K562 (cell line): ENCODE measurements around the gene ACYP2. TPM values are rescaled to one million over a fixed set of nuclear protein-coding genes. Genes with fewer than 3 reads are reported as not detected.

ENCODE experiments used
- ATAC-seq: fragments of 200-7000 bp; cut with Tn5 transposase; 3 replicates; pipeline ENCODE4 v1.9.1; 2020; ENCODE audit warnings: moderate library complexity
- BruUV-seq: library from RNA; stranded (reverse); fragments of 400-500 nt; replicated peaks from 2 replicates; lab custom pipeline; 2021; lab: Mats Ljungman, UMichigan
- CTCF ChIA-PET: fragments of 300-600 bp; formaldehyde crosslinking; extraction: SDS; loops from one replicate; lab custom pipeline; 2021; ENCODE audit warnings: low intra/inter-chr PET ratio; lab: Yijun Ruan, JAX
- POLR2A ChIA-PET: fragments of 300-600, 350-650 bp; sonication (Branson Sonifier 250); formaldehyde crosslinking; extraction: SDS; loops from one replicate; lab custom pipeline; 2021; ENCODE audit warnings: antibody characterized with exemption, inconsistent platforms; lab: Yijun Ruan, JAX
- DNase-seq, 4 experiments: peaks; one replicate each; pipeline versions ENCODE4 v3.0.0 to v3.0.0-alpha.2; 2011 to 2018; ENCODE audit warnings: low spot score in 3 of 4, mixed read lengths in 3 of 4; ENCODE audit errors: extremely low read depth in 1 of 4
- FAIRE-seq: peaks from 2 replicates; lab custom pipeline; 2011; peaks lifted over from hg19 to GRCh38; lab: Jason Lieb, UNC
- H2AFZ ChIP-seq: 2 replicates; pipeline ENCODE4 v1.6.0; 2011; ENCODE audit warnings: low read depth, low read length, control low read depth, inconsistent platforms
- H3K27ac ChIP-seq: fragments of 200-600 bp; 3 replicates; pipeline ENCODE4 v1.8.0; 2011; ENCODE audit warnings: low read depth, mild to moderate bottlenecking, control low read depth, inconsistent platforms, low read length, moderate library complexity, mixed read lengths; ENCODE audit errors: extremely low read depth
- H3K27me3 ChIP-seq, 2 experiments: fragments of 300-600 bp in 1 of 2; 2 replicates in 1 of 2; 3 replicates in 1 of 2; pipeline versions ENCODE4 v1.6.0 to v1.8.0; 2011; ENCODE audit warnings: inconsistent platforms in 2 of 2, low read length in 2 of 2, mild to moderate bottlenecking in 1 of 2, mixed read lengths in 1 of 2, moderate library complexity in 1 of 2; ENCODE audit not compliant: control insufficient read depth in 2 of 2, insufficient read depth in 2 of 2
- H3K36me3 ChIP-seq: fragments of 300-600 bp; 3 replicates; pipeline ENCODE4 v1.8.0; 2011; ENCODE audit warnings: mild to moderate bottlenecking, low read length, inconsistent platforms; ENCODE audit not compliant: control insufficient read depth, insufficient read depth
- H3K4me1 ChIP-seq, 2 experiments: fragments of 200-600 bp in 1 of 2; replicated peaks in 1 of 2; 2 replicates in 1 of 2; 3 replicates in 1 of 2; pipeline versions ENCODE4 v1.5.1 to v1.8.0; 2011; ENCODE audit warnings: inconsistent platforms in 2 of 2, low read length in 2 of 2, mild to moderate bottlenecking in 1 of 2, mixed read lengths in 1 of 2, moderate library complexity in 1 of 2; ENCODE audit not compliant: control insufficient read depth in 2 of 2, insufficient read depth in 2 of 2
- H3K4me2 ChIP-seq: 2 replicates; pipeline ENCODE4 v1.6.1; 2011; ENCODE audit warnings: low read length, control low read depth, inconsistent platforms, mixed read lengths; ENCODE audit not compliant: insufficient read depth
- H3K4me3 ChIP-seq: fragments of 200-600 bp; sonication (generic), shearing (Covaris generic); 2 replicates; pipeline ENCODE4 v1.5.1; 2016; ENCODE audit warnings: control low read depth, inconsistent platforms
- H3K79me2 ChIP-seq: fragments of 200-600 bp; 3 replicates; pipeline ENCODE4 v1.8.0; 2011; ENCODE audit warnings: low read length, inconsistent platforms; ENCODE audit not compliant: control insufficient read depth, insufficient read depth
- H3K9ac ChIP-seq, 2 experiments: 2 replicates each; pipeline versions ENCODE4 v1.6.0 to v1.6.1; 2011; ENCODE audit warnings: low read depth in 2 of 2, low read length in 2 of 2, control low read depth in 1 of 2, inconsistent platforms in 1 of 2, mild to moderate bottlenecking in 1 of 2, mixed read lengths in 1 of 2; ENCODE audit not compliant: insufficient read depth in 1 of 2
- H3K9me1 ChIP-seq: one replicate; pipeline ENCODE4 v1.6.0; 2011; ENCODE audit warnings: inconsistent platforms, mild to moderate bottlenecking, low read length, moderate library complexity; ENCODE audit not compliant: control insufficient read depth, insufficient read depth
- H3K9me3 ChIP-seq: replicated peaks from 2 replicates; pipeline ENCODE4 v1.5.1; 2011; ENCODE audit warnings: low read depth, low read length, inconsistent platforms; ENCODE audit not compliant: control insufficient read depth, insufficient read depth
- H4K20me1 ChIP-seq: replicated peaks from 2 replicates; pipeline ENCODE4 v1.6.1; 2011; ENCODE audit warnings: low read length, inconsistent platforms, mixed read lengths; ENCODE audit not compliant: control insufficient read depth, insufficient read depth
- FOXP1 ChIP-seq: sonication (generic); formaldehyde crosslinking; IDR thresholded peaks from 2 replicates; pipeline ENCODE4 v1.8.0; 2022; ENCODE audit warnings: mild to moderate bottlenecking, missing genetic modification reagents
- GABPA ChIP-seq: fragments of 200-800 bp; sonication (Bioruptor generic); conservative IDR thresholded peaks from 2 replicates; pipeline ENCODE4 v1.6.1; 2016; ENCODE audit warnings: low read depth, missing genetic modification characterization, missing compliant biosample characterization
- HOMEZ ChIP-seq: fragments of 250-450 bp; sonication (Bioruptor Pico); IDR thresholded peaks from 2 replicates; pipeline ENCODE4 v1.4.0; 2020; ENCODE audit warnings: mild to moderate bottlenecking, moderate library complexity
- L3MBTL2 ChIP-seq: fragments of 450-650 bp; IDR thresholded peaks from 2 replicates; pipeline ENCODE4 v1.6.1; 2016; ENCODE audit warnings: mild to moderate bottlenecking, moderate library complexity
- MBD2 ChIP-seq: sonication (generic); IDR thresholded peaks from 2 replicates; pipeline ENCODE4 v1.6.1; 2016; ENCODE audit warnings: low read depth, borderline replicate concordance
- NFIX ChIP-seq: fragments of 250-450 bp; sonication (Bioruptor Pico); IDR thresholded peaks from 2 replicates; pipeline ENCODE4 v1.4.0; 2020; ENCODE audit warnings: low read depth, mild to moderate bottlenecking, moderate library complexity
- SRSF1 ChIP-seq: fragments of 200-400 bp; formaldehyde crosslinking; IDR thresholded peaks from 2 replicates; pipeline ENCODE4 v1.6.1; 2017; ENCODE audit warnings: mild to moderate bottlenecking, low read depth, low read length, moderate library complexity
- ZFP36 ChIP-seq: fragments of 150-350 bp; IDR thresholded peaks from 2 replicates; pipeline ENCODE4 v1.6.1; 2018; ENCODE audit warnings: low read length, low read depth; ENCODE audit not compliant: partially characterized antibody
- WGBS: fragments of 100-300 bp; shearing (Covaris generic); methylation state at CpG from one replicate; pipeline ENCODE4 v1.1.6; 2016; ENCODE audit warnings: low coverage, mixed read lengths; ENCODE audit not compliant: insufficient coverage; ENCODE audit errors: missing lambda C conversion rate; 5-methylcytosine and 5-hydroxymethylcytosine counted together
- in situ Hi-C: fragments of 300-500 bp; cut with MboI; formaldehyde crosslinking; loops from 4 replicates; pipeline ENCODE4 v1.15.0; 2018; ENCODE audit warnings: inconsistent platforms, mixed read lengths
- intact Hi-C: fragments of 100-400 bp; cut with micrococcal nuclease; formaldehyde crosslinking; loops from 2 replicates; pipeline ENCODE4 v1.14.2; 2022
- polyA plus RNA-seq, 8 experiments: library from polyadenylated mRNA; depleted of rRNA in 4 of 8; stranded (reverse) in 5 of 8; unstranded in 3 of 8; fragments of >200 nt; fragmentation: Nextera tagmentation in 2 of 8; fragmentation: Illumina TruSeq in 1 of 8; extraction: Ambion mirVana in 2 of 8; extraction: Trizol in 1 of 8; gene quantifications; 2 replicates each; pipeline versions ENCODE4 v1.2.1 to v1.2.3, GENCODE V29; 2011 to 2014; ENCODE audit warnings: inconsistent platforms in 1 of 8, missing spikeins in 1 of 8
- total RNA-seq, 7 experiments: library from RNA; depleted of rRNA in 6 of 7; stranded (reverse); fragments of >200 nt in 6 of 7; fragmentation: Illumina TruSeq in 2 of 7; extraction: Trizol in 2 of 7; gene quantifications; 2 replicates each; pipeline versions ENCODE4 v1.2.1 to v1.2.3, GENCODE V29; 2011 to 2021; ENCODE audit warnings: low replicate concordance in 1 of 7
- TF ChIP-seq, protein P1 (sequence below): fragments of 200-800 bp; sonication (Bioruptor generic); IDR thresholded peaks from 2 replicates; pipeline ENCODE4 v1.6.1; 2017; ENCODE audit warnings: missing genetic modification characterization, missing compliant biosample characterization

Gene ACYP2
- total and polyA plus RNA-seq, 9 of the 15 experiments (the other 6 are each of a cell fraction or from before 2014, with no cell fraction given): 1.0 to 4.1 (median 2.0) TPM

GRCh38 chr2:54310311-54310710 lies 194.9 kb downstream of the ACYP2 start (continued):
- TF ChIP-seq HOMEZ: no peak
- no peak for TF ChIP-seq ZFP36
- no peak for TF ChIP-seq MBD2
- TF ChIP-seq L3MBTL2: no peak
- no peak for TF ChIP-seq SRSF1

DNA sequence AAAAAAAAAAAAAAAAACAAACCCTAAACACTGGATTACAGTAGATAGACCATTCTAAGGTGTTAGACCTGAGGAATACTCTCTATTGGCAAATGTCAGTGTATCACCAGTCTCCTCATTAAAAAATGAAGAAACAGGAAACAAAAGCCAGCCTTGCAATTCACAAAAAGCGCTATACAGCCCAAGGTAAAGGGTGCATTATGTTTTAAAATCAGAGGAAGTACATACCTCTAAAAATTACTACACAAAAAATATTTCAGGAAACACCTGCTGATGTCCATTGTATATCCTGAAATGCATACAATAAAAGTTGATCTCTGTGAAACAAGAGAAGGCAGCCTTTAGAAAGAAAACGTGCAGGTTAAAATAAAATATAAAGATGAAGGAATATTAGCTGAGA lies 195.5 kb downstream of the ACYP2 start:
- Histone ChIP-seq H3K9ac (no peak overlapping the region), H3K79me2 (no peaks in the 10 kb centered on the region), H4K20me1 (no peaks in the 10 kb centered on the region), H3K36me3 (no peaks in the 10 kb centered on the region; the same call in 2 of the 3 replicates), H3K9me1 (no peaks in the 10 kb centered on the region), H3K4me2 (no peak overlapping the region), H3K4me1 (no peaks in the 10 kb centered on the region; a peak in 2 of 5 replicates), H2AFZ (no peak overlapping the region), H3K27me3 (no peaks in the 10 kb centered on the region), H3K27ac (no peak overlapping the region), H3K9me3 (no peaks in the 10 kb centered on the region)
- intact Hi-C loops: no loop called here
- WGBS: 2% methylated on average over 2 of the region's 2 CpGs
- no peak for DNase-seq
- BruUV-seq: no TSS peak
- ChIA-PET CTCF (no interaction called here), POLR2A (interaction anchor here (0.9 kb wide), 1 partner anchor 46 kb away, joined by 3 read pairs; no protein-coding TSS in a partner anchor)
- FAIRE-seq: no peak
- TF ChIP-seq FOXP1 (CRISPR knock-in tag) (no peak), GABPA (tag) (no peak), NFIX (no peak)
- TF ChIP-seq, protein P1, sequence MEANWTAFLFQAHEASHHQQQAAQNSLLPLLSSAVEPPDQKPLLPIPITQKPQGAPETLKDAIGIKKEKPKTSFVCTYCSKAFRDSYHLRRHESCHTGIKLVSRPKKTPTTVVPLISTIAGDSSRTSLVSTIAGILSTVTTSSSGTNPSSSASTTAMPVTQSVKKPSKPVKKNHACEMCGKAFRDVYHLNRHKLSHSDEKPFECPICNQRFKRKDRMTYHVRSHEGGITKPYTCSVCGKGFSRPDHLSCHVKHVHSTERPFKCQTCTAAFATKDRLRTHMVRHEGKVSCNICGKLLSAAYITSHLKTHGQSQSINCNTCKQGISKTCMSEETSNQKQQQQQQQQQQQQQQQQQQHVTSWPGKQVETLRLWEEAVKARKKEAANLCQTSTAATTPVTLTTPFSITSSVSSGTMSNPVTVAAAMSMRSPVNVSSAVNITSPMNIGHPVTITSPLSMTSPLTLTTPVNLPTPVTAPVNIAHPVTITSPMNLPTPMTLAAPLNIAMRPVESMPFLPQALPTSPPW (CRISPR knock-in tag): no peak
- TF ChIP-seq, all 486 proteins: peak for 0
- no peak for ATAC-seq
- in situ Hi-C loops: no loop called here
- no peak overlapping the region for H3K4me3 ChIP-seq
